Islet precursor cell (in vitro differentiated cells): Measurements from ENCODE around the gene NAV2.

Experiments
- DNase-seq: peaks from one replicate; pipeline ENCODE4 v3.0.0-alpha.2; 2018

Gene NAV2

GRCh38 chr11:20048246-20048645 is 335.6 kb downstream of the NAV2 start:
- no peak for DNase-seq

GRCh38 chr11:20048707-20049106 is 336.1 kb downstream of the NAV2 start:
- no peak for DNase-seq

DNA sequence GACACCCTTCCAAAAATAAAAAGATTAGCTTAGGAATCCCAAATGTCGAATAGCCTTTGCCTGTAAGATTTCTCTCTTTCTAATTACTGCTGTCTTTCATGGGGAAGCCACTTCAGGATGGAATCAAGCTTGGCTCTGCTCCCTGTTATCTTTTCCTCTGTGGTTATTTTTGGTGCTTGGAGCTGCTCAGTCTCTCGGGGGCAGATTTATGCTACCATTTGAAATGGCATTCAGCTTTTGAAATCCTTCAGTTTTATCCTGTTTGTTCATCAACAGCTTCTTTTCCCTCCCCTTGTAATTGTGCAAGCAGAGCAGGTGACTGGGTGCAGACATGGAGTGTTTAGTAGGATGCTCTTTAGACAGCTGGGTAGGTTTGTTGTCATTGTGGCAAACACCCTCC is 336.6 kb downstream of the NAV2 start:
- no peak for DNase-seq

DNA sequence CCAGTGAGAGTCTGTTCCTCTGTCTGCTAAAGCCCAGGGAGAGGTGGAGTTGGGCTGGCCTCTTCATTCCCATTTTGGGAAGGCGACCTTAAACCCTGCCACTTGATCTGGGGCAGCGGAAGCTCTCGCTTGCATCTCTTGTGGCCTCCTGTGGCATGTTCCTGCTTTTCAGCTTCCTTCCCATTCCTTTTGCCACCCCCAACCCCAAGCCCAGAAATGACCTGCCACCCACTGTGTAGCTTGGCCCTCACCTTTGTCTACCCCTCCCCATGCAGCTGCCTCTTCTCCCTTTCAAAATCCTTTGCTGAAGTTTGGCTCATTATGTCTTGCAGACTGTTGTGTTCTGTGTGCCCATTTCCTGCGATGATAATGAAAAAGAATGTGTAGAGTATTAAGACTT is 337.4 kb downstream of the NAV2 start:
- no peak for DNase-seq

DNA sequence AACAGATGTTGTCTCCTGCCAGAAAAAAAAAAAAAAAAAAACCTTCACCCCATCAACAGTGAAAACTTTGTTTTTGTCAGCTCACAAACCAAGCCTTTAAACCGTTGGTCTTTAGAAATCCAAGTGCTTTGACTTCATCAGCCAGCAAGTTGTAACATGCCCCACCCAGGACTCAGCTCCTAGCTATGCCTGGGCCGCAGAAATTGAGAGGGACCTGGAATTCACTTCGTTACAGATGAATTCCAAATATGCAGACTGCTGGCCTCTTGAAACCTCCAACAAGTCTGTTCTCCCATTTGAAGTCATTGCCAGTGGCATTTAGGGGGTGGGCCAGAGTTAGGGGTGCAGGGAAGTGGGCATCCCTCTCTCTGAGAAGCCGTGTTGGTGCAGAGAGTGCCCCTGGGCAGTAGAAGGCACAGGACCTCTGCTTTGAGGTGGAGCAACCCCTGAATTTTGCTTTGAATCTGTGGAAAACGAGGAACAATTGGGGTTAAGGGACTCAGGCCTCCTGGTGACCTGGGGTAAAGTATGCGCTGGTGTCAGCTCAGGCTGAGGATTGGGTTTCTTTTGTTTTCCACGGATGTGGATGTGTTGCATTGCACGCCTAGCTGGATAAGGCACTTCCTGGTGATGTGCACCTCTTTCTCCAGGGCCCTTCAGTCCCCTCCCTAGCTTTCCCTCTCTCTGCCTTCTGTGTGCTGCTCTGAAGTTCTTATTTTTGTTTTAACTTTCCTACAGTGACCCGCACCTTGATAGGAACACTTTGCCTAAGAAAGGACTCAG is 338.1 kb downstream of the NAV2 start:
- peak; percentile 89 for DNase-seq

GRCh38 chr11:20051469-20052399 is 339.1 kb downstream of the NAV2 start:
- no peak for DNase-seq

DNA sequence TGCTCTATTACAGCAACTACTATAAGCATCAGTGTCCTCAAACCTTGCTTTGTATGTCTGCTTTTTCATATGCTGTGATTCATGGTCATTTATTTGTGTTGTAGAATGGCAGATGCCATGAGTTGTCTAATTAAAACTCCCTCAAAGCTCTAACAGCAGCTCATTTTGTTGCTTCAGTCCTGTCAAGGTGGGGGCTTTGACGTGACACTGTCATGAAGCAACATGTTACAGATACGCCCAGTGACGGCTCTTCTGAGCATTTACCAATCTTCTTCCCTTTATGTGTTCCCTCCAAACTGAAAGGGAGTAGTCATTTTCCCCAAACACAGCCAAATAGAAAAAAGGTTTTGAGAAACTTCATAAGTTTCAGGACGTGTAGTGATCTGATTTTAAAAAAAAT is 340.9 kb downstream of the NAV2 start:
- no peak for DNase-seq

DNA sequence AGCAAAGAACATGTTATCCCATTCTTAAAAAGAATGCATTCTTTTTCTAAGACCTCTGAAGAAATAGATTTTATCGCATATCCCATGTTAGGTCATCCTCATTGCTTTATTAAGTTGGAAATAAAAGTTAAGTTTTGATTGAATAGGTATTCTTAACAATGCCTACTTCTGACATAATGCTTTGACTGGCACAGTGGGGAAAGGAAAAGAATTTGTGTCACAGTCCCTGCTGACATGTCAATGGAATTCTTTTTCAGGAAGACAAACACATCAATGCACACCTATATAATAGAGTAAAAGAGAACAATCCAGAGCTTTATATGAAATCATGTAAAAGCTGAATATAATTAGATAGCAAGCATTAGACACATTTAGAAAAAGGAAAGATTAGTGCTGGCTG is 341.9 kb downstream of the NAV2 start:
- no peak for DNase-seq

DNA sequence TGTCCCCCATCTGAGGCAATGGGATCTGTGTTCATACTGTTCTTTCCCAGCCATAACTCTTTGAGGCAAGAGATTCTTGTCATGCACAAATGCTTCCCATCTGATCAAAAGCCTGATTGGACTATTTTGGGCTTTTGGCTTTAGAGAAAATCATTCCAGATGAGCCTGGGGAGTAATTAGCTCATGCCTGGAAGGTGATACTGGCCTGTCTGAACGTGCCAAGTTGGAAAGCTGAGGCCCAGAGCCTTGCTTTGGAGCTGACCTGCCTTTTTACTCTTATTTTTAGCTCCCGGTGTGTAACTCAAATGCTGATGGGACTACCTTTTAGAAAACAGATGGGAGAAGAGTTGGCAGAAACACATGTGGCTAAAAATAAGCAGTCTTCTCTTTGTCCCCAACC is 342.7 kb downstream of the NAV2 start:
- DNase-seq, result no peak

- no peak for DNase-seq
Observed at GRCh38 chr11:20056109-20056949, 343.7 kb downstream of the NAV2 start.

- no peak for DNase-seq
Observed at GRCh38 chr11:20056950-20057943, 344.6 kb downstream of the NAV2 start.

DNA sequence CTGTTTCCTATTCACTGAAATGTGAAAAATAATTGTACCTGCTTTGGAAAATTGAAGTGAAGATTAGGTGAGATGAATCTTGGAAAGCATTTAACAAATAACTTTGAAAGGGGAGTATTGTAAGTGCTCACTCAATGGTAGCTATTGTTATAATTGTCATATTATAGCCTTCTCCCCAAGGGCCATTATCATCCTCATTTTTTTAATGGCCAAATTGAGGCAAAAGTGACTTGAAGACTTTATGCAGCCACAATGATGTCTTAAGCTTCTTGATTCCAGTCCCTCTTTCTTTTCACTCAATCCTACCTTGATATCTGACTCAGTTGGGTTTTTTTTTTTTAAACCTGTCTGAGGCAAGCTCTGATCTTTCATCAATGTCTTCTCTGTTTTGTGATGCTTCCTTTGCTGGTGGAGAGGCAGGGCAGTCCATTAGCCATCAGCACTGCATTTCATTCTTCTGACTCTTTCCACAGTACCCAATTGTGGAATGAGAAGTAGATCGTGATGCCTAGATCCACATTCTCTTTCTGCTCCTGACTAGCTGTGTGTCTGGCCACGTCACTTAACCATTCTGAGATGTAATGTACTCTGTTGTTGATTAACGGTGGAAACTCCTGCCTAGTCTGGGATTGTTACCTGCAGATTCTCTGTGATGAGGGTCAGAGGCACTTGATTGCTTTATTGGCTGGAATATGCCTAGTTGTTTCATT is 346.3 kb downstream of the NAV2 start:
- peak; percentile 79 for DNase-seq

- DNase-seq, result no peak
Observed at GRCh38 chr11:20059587-20060021, 347.0 kb downstream of the NAV2 start.

DNA sequence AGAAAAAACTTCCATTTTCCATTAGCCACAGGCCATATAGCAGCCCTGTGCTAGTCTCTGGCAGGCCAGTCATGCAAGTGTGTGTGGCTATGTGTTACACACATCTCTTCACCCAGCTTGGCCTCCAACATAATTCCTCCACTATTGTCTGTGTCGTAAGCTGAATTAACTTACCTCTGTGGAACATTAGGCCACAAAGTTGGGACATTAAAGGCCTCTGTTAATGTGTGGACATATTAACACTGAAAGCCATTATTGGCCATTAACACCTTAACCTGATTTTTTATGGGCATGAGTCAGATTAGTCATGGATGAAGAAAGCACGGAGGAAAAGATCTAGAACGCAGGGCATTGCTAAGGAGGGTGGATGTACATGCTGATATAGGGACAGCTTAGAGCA is 347.5 kb downstream of the NAV2 start:
- DNase-seq, result no peak

DNA sequence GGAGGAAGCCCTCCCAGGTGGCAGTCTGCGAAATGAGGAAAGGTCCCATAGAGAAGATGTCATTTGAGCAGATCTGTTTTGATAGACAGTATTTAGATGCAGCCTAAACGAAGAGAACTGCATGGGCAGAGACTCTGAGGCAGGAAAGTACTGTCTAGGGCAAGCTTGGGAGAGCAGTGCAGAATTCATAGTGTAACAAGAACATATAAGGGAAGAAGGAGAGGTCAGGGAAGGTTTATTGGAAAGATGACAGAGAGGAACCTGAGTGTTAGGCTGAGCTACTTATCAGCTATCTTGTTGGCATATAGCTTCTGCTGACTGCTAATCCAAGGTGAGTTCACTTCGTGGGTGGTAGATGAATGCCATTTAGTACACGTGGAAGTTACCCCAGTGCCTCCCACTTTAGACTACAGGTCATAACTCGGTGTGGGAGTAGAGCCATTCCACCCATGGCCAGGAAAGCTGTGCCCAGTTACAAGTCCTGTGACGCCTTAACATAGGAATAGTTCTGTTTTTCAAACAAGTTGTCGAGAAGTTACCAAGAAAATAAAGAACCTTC is 348.1 kb downstream of the NAV2 start:
- no peak for DNase-seq

- no peak for DNase-seq
Observed at GRCh38 chr11:20061776-20062175, 349.1 kb downstream of the NAV2 start.

- no peak for DNase-seq
Observed at GRCh38 chr11:20064961-20065405, 352.3 kb downstream of the NAV2 start.

DNA sequence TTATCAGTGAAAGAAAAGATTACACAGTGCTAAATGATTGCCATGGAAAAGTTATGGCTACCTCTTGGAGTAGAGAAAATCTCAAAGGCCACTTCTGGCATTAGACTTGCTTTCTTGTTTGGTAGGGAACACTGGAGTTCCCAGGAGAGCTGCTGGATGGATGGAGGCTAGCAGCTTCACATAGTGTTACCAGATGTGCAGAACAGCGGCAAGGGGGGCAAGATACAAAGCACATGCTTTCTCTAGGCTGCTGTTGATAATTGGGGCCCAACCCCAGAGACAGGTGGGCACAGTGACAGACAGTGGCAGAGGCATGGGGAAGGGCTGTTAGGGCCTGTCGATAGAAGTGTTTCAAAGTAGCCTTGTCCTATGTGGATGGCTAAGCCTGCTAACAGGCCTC is 352.8 kb downstream of the NAV2 start:
- no peak for DNase-seq

- DNase-seq, result no peak
Observed at GRCh38 chr11:20066013-20066782, 353.6 kb downstream of the NAV2 start.

- DNase-seq, result no peak
Observed at GRCh38 chr11:20066783-20067156, 354.1 kb downstream of the NAV2 start.
